Upper lobe of left lung (tissue), 4 donors: ENCODE results near the gene ALPI.
"Not testable (repeated sequence)": the region's sequence is repeated elsewhere in the genome, so short reads cannot be mapped to it uniquely, and the experiment has no call there.

ENCODE experiments used
- CTCF ChIP-seq, 6 experiments: fragments of 450-650 bp in 4 of 6; fragments of 200-600 bp in 2 of 6; sonication (generic) in 2 of 6; IDR thresholded peaks; one replicate each; pipeline ENCODE4 v1.5.1; 2016 to 2019; ENCODE audit warnings: antibody characterized with exemption in 6 of 6
- EP300 ChIP-seq, 4 donors: sonication (generic); formaldehyde crosslinking; IDR thresholded peaks; one replicate each; pipeline ENCODE4 v1.5.1; 2017; ENCODE audit warnings: antibody characterized with exemption in 4 of 4, control low read depth in 2 of 4

GRCh38 chr2:232408269-232408668 is 47.7 kb upstream of the ALPI start:
- TF ChIP-seq EP300, CTCF (IDR thresholded peaks at IDR 0.05): not testable (repeated sequence)
